NCI-H2171 (cell line): ENCODE data around the gene SLC38A1.

ENCODE experiments used
- DNase-seq: peaks from one replicate; lab custom pipeline; 2025; lab: John Stamatoyannopoulos, UW

Gene SLC38A1

GRCh38 chr12:46133751-46134150 is 135.1 kb downstream of the SLC38A1 start:
- DNase-seq: no peak
